ENCODE data around the gene EFCAB7.
"Not testable (repeated sequence)": the region's sequence is repeated elsewhere in the genome, so short reads cannot be mapped to it uniquely, and the experiment has no call there.

EFCAB7 gene

GRCh38 chr1:63555480-63555879 is 32.2 kb downstream of the EFCAB7 start:
- DNase-seq (ENCODE audit: low read depth) = no peak

DNA sequence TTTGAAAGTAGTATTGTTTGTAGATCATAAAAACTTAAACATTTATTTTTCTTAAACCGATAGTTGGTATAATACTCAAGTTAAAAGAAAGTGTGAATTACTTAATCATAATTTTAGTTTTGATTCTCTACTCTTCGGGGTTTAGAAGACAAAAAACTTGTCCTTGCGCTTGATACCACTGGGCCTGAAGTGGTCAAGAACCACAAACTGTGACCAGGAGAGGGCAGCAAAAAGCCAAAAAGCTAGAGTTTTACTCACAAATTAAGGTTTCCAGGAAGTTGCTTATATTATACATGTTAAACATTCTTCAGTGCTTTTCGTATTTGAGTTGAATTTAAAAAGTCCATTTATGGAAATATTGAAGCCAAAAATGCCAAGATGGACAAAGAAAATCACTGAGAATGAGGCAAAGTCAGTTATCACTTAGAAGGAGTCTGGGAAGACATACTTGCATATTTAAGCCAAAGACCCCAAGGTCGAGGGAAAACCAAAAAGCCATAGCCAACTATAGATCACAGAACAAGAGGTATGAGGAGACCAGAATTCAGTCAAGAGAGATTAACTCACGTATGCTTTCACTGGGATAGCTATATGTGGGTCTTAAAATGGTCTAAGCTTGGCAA is 34.2 kb downstream of the EFCAB7 start:
- peak; percentile 23 for DNase-seq (ENCODE audit: low read depth)

GRCh38 chr1:63559357-63559756 is 36.0 kb downstream of the EFCAB7 start:
- no peak for DNase-seq (ENCODE audit: low read depth)

DNA sequence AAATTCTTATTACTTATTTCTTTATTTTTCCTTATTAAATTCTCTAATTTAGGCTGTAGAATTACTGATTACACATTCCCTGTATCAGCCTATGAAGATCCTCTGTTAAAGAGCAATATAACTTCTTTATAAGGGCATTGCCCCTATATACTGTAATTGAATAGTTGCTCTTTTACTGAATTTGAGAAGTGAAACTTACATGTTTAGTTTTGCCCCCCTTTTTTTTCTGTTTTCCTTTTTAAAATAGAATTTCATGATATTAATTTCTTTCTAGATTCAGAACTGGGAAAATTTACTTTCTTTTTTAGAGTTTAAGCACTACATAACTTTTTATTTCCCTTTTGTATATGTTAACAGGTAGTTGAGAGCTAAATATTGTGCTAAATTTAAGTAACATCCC is 40.4 kb downstream of the EFCAB7 start:
- no peak for DNase-seq (ENCODE audit: low read depth)

DNA sequence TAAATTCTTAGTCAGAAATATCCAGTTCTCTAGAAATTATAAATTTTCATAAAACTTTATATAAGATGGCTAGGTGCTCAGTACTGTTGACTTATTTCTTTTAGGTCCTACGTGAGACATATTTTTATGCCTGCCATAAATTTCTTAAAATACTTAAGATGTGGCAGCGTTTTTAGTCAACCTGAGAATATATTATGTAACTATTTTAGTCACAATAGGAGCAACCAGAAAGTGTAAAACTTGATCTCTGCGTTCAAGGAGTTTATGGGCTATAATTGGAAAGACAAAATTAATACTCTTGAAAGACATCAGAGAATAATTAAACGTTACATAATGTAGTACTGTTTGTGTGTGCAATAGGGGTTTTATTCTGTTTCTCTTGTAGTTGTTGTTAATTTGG is 45.7 kb downstream of the EFCAB7 start:
- DNase-seq (ENCODE audit: low read depth) = no peak

- no peak for DNase-seq (ENCODE audit: low read depth)
These were observed 46.5 kb downstream of the EFCAB7 start for GRCh38 chr1:63569640-63570316.

- DNase-seq (ENCODE audit: low read depth) = not testable (repeated sequence)
These were observed 49.4 kb downstream of the EFCAB7 start for GRCh38 chr1:63572686-63573085.

- DNase-seq (ENCODE audit: low read depth) = not testable (repeated sequence)
These were observed 51.0 kb downstream of the EFCAB7 start for GRCh38 chr1:63574203-63574796.

GRCh38 chr1:63575340-63575826 is 52.1 kb downstream of the EFCAB7 start:
- no peak for DNase-seq (ENCODE audit: low read depth)

- not testable (repeated sequence) for DNase-seq (ENCODE audit: low read depth)
These were observed 63.0 kb downstream of the EFCAB7 start for GRCh38 chr1:63586326-63586725.

DNA sequence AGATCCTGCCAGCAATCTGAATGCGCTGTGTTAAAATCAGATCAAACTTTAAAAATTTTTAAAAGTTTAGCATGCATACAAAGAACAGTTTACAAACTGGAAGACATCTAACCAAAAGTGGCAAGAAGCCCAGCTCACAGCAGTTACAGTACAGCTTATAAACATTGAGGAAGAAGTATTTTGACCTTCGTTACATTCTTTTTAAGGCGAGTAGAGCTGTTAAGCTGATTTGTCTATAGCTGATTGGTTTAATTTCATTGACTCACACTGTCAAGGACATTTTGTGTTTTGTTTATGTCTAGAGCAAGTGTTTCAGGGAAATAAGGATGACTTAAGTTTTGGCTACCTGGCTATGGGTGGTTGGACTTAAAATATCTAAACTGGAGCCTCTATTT is 66.8 kb downstream of the EFCAB7 start:
- no peak for DNase-seq (ENCODE audit: low read depth)

DNA sequence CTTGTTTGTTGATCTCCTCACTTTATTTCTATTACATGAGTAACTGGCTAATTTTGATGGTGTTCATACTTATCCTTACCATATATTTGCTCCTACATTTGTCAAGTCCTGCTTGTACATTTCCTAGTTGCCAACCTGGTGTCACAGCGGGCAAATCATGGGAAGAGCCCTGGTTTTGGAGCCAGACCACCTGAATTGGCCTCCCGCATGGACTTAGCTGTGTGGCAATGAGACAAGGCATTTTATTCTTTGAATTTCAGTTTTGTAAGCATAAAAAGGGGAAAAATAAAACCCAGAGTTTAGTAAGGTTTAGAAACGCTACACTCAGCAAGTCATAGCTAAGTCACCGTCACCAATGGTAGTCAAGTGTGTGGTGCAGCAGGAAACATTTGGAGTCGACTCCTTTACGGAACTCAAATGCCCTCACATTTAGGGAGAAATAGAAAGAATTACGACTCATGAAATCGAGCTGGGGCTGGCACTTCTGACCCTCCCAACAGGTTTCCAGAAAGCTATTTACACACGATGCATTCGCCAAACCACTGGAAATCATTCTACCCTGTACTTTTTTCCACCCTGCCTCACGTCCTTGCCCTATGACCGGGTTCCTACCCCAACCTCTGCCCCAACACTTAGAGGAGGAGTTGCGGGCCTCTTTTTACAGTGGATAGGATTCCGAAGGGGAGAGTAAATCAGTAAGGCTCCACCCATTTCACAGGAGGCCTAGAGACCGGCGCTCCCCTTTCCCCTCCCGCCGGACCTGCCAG is 69.4 kb downstream of the EFCAB7 start:
- no peak for DNase-seq (ENCODE audit: low read depth)

DNA sequence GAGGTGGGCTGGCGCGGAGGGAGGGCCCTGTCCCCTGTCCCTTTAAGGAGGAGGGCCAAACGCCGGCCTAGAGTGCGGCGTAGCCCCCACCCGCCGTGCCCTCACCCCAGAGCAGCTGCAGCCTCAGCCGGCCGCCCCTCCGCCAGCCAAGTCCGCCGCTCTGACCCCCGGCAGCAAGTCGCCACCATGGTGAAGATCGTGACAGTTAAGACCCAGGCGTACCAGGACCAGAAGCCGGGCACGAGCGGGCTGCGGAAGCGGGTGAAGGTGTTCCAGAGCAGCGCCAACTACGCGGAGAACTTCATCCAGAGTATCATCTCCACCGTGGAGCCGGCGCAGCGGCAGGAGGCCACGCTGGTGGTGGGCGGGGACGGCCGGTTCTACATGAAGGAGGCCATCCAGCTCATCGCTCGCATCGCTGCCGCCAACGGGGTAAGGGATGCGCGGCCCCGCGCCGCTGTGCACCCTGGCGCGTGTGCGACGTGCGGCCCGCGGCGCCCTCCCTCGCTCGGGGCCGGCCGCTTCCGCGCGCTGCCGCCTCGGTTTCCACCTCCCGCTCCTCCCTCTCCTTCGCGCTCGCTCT is 70.1 kb downstream of the EFCAB7 start, which contains the start of gene PGM1:
Gene PGM1, plus strand, starts transcription at position 109 of the 583 bp plus-strand sequence. Its CDS starts 78 bp downstream, at position 187.
- peak; percentile 53 for DNase-seq (ENCODE audit: low read depth)

DNA sequence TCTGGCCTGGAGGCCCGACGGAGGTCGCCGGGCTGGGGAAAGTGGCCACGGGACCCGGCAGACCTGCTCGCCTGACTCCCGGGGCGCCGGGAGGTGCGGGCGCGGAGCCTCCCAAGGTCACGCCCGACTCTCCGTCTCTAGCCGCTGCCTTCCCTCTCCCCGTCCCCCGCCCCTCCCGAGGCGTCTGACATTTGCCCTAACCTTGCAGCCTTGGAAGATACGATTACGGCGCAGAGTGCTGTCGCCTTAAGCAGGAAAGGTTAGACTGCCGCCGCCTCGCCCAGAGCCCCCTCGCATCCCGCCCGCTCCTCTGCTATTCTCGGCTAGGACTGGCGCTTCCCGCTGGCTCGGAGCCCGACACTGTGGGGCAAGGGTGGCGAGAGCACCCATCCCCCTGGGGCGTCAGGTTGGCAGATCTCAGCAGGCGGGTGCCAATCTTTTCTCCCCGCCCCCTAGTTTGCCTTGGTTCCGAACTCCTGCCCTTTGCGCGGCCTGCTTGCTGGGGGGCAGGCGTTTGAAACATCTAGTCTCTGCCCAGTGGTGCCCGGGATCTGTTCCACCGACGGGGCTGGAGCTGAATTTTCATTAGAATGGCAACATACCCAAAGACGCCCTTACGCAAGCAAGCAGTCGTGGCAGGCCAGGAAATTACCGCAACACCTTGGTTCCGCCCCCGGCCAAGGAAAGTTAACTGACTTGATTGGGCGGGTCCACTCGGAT is 70.7 kb downstream of the EFCAB7 start:
- DNase-seq (ENCODE audit: low read depth) = no peak

- no peak for DNase-seq (ENCODE audit: low read depth)
These were observed 72.1 kb downstream of the EFCAB7 start for GRCh38 chr1:63595435-63595834.

DNA sequence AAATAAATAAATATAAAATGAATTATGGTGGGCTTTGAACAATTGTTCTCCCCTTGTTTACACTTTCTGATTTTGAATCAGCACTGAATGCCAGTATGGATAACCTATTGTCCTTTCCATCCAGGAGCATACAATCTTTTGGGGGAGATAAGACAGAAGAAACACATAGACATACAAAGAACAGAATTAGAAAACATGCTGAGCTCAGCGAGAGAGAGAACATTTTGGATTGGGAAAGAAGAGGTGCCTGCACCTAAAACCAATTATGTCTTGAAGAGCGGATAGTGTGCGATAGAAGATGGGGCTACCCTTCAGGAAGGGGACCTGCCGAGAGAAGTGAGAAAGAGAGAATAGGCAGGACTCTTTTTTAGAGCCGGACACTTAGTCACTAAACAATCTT is 76.5 kb downstream of the EFCAB7 start:
- DNase-seq (ENCODE audit: low read depth) = no peak

DNA sequence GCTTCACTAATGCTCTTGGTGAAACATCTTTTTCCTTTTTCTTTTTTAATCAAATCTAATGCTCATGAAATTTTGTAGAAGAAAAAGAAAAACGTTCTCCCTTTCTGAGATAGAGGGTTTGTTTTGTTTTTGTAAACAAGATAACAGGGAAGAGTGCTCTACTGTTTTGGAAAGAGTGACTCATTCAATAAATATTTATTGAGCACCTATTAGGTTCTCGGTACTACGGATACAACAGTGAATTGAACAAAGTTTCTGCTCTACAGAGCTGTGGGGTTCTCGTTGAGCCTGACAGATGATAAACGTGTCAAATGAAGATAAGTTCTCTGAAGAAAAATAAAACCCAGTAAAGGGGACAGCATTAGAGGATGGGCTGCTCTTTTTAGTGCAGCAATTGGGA is 76.9 kb downstream of the EFCAB7 start:
- DNase-seq (ENCODE audit: low read depth) = no peak

DNA sequence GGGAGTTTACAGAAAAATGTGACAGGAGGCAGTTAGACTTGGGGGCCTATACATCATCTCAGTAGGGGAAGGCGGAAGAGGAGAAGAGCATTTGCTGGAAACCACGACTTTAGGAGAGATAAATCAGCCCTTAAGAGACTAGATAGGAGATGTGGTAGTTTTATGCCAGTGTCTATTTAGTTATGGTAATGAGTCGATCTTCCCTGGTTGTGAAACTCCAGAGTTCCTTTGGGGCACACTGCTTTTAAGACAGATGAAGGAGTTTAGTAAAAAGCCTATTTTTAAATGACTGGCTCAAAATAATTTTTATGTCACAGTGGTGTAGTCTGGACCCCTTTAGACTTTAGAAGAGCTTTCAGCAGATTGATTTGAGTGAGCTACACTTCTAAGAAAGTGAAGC is 77.7 kb downstream of the EFCAB7 start:
- no peak for DNase-seq (ENCODE audit: low read depth)

DNA sequence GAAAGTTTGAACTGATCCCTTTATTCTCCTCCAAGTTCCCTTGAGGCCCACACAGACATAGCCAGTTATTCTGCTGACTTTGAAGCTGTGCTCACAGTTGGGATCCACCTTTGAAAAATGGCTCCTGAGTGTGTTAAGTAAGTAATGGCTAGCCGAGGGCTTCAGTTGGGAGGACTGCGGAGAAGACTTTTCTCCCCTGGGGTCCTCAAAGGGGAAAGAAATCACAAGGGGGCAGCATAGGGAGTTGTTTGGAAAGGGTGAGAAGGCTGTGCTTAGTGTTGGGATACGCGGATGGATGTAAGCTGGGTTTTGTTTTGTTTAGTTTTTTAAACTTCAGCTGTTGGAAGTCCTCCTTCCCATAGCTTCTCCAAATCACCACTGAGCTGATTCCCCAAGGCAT is 78.1 kb downstream of the EFCAB7 start:
- no peak for DNase-seq (ENCODE audit: low read depth)

- no peak for DNase-seq (ENCODE audit: low read depth)
These were observed 78.6 kb downstream of the EFCAB7 start for GRCh38 chr1:63601912-63602311.

DNA sequence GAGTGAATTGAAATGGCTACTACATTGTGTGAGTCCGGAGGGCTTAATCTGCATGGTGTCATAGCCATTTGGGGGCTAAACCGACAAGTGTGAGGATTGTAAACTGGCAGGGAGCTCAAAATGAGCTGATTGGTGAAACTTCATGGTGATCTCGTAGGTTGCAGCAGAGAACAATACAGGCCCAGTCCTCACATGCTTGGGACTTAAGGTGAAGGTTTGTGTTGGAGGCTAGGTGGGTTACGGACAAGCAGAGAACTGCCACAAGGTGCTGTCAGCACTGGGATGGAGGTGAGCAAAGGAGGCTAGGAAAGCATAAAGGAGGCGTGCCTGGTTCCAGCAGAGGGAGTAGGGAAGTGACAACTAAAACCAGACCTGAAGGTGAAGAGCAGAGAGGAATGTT is 79.3 kb downstream of the EFCAB7 start:
- DNase-seq (ENCODE audit: low read depth) = no peak

DNA sequence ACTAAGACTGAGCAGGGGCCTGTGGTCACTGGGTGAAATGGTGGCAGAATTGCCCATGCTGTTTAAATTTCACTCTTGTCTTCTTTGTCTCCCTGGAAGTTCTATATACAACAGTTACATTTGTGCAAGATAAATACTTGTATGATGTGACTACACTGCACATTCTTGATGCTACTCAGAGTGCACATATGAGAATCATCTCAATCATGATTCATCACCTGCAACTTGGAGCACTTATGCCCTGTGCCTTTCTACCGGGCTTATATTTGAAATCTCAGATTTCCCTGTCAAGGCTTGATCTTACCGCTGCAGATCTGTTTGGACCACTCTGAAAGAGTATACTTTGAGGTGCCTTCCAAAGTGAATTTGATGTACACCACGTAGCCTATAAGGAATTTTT is 80.5 kb downstream of the EFCAB7 start:
- DNase-seq (ENCODE audit: low read depth) = no peak
